ENCODE data around the gene TAF13.

The TAF13 gene

GRCh38 chr1:109115685-109116084 lies 39.9 kb upstream of the TAF13 start:
- TF ChIP-seq FOXP2 (optimal IDR thresholded peaks at IDR 0.05; ENCODE audit: borderline replicate concordance, extremely low read depth, extremely low read length, insufficient read depth) = no peak

GRCh38 chr1:109114342-109114674 lies 38.5 kb upstream of the TAF13 start:
- TF ChIP-seq TAF1 (IDR thresholded peaks at IDR 0.05; ENCODE audit: borderline replicate concordance, insufficient read depth, low read length) (no peak), SIN3A (IDR thresholded peaks at IDR 0.05; ENCODE audit: borderline replicate concordance, insufficient read depth, low read length) (no peak), REST (IDR thresholded peaks at IDR 0.05; ENCODE audit: insufficient read depth in 1 of 2, low read depth in 2 of 2, low read length in 2 of 2) (no peak), POLR2AphosphoS5 (IDR thresholded peaks at IDR 0.05; ENCODE audit: low read depth, low read length) (no peak), FOXP2 (optimal IDR thresholded peaks at IDR 0.05; ENCODE audit: borderline replicate concordance, extremely low read depth, extremely low read length, insufficient read depth) (no peak)

GRCh38 chr1:109113590-109114341 lies 38.0 kb upstream of the TAF13 start, which contains the start of gene ELAPOR1:
TSS of gene ELAPOR1 (plus strand) at chr1:109114115. CDS start at chr1:109114184, 69 bp downstream.
- TF ChIP-seq SIN3A (IDR thresholded peaks at IDR 0.05; ENCODE audit: borderline replicate concordance, insufficient read depth, low read length) (no peak), TAF1 (IDR thresholded peaks at IDR 0.05; ENCODE audit: borderline replicate concordance, insufficient read depth, low read length) (no peak)

GRCh38 chr1:109112652-109113285 lies 37.0 kb upstream of the TAF13 start:
- TF ChIP-seq POLR2AphosphoS5 (IDR thresholded peaks at IDR 0.05; ENCODE audit: low read depth, low read length) (no peak), REST (IDR thresholded peaks at IDR 0.05; ENCODE audit: insufficient read depth in 1 of 2, low read depth in 2 of 2, low read length in 2 of 2) (no peak), SIN3A (IDR thresholded peaks at IDR 0.05; ENCODE audit: borderline replicate concordance, insufficient read depth, low read length) (no peak), FOXP2 (optimal IDR thresholded peaks at IDR 0.05; ENCODE audit: borderline replicate concordance, extremely low read depth, extremely low read length, insufficient read depth) (no peak), TAF1 (IDR thresholded peaks at IDR 0.05; ENCODE audit: borderline replicate concordance, insufficient read depth, low read length) (no peak)

- TF ChIP-seq POLR2AphosphoS5 (IDR thresholded peaks at IDR 0.05; ENCODE audit: low read depth, low read length) = no peak
- TF ChIP-seq FOXP2 (optimal IDR thresholded peaks at IDR 0.05; ENCODE audit: borderline replicate concordance, extremely low read depth, extremely low read length, insufficient read depth) = no peak
- TF ChIP-seq REST (IDR thresholded peaks at IDR 0.05; ENCODE audit: insufficient read depth in 1 of 2, low read depth in 2 of 2, low read length in 2 of 2) = no peak
- TF ChIP-seq SIN3A (IDR thresholded peaks at IDR 0.05; ENCODE audit: borderline replicate concordance, insufficient read depth, low read length) = no peak
- no peak for TF ChIP-seq TAF1 (IDR thresholded peaks at IDR 0.05; ENCODE audit: borderline replicate concordance, insufficient read depth, low read length)
Measured at GRCh38 chr1:109112056-109112651, 36.4 kb upstream of the TAF13 start.
